ENCODE data around the gene TMEM221. TPM values are rescaled to one million over a fixed set of nuclear protein-coding genes. Genes with fewer than 3 reads are reported as not detected.
A peak's percentile ranks its signal among the peaks of the same experiment; 100 is the strongest.

The TMEM221 gene
- total RNA-seq, 1 donor from 2014 or later: not detected

- DNase-seq (ENCODE audit: low read depth in 2 of 2): peak in 1 of 2 donors; percentile 64
Observed at GRCh38 chr19:17473041-17473440, 24.6 kb upstream of the TMEM221 start.

DNA sequence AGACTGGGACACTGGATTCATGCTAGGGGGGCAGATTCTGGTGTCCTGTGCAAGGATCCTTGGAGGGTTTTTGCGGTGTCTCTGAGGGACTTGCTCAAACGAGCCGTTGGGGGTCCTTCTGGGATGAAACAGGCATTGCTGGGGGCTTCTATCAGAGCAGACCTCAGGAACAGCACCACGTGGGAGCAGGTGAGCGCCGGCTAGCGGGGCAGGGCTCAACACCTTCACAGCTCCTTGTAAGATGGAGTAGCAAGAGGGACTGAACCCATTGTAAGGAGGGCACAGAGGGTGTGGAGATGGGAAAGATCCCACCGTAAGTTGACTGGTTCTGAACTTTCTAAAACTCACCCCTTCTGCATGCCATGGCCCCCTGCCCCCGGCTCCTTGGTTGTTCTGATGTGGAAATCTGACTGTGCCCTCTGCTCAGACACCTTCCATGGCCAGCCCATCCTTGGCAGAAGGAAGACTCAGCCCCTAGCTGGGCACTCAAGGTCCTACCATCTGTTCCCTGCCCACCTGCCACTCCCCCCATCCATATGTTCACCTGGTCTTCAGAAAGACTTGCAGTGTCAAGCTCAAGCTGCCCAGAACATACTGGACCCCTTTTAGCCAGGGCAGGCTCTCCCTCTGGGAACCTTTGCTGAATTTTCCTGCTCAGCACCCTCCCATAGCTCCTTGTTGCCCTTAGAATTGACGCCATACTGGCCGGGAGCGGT lies 23.1 kb upstream of the TMEM221 start:
- no peak for DNase-seq (ENCODE audit: low read depth in 2 of 2)

DNA sequence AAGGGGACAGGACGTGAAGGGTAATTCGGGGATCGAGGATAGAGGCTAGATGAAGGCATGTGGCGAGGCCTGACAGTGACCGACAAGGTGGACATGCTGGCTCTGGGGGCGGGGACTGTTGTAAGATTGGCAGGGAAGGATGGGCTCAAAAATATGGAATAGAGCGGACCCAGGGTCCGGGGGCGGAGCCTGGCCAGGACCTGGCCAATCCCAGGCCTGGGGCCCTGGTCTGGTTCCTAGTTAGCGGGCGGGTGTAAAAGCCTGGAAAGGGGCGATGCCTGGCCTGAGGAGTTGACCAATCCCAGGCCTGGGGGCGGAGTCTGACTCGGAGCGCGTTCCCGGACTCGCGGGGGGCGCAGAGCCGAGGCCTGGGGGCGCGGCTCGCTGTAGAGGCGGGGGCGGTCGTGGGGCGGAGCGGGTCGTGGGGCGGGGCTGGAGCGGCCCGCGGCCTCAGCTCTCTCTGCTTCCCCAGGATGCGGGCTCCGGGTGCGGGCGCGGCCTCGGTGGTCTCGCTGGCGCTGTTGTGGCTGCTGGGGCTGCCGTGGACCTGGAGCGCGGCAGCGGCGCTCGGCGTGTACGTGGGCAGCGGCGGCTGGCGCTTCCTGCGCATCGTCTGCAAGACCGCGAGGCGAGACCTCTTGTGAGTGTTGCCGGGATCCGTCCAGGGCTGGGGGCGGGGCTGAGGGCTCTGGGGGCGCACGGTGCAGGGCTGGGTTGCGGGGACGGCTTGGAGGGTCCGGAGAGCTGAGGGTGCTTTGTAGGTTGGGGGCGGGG lies 21.8 kb upstream of the TMEM221 start, which contains the start of gene SLC27A1:
SLC27A1 (plus strand) TSS at position 457 of the 774 bp plus-strand sequence; CDS start at position 474, 17 bp downstream.
- DNase-seq (ENCODE audit: low read depth in 2 of 2): peak; percentile 97 to 99

DNA sequence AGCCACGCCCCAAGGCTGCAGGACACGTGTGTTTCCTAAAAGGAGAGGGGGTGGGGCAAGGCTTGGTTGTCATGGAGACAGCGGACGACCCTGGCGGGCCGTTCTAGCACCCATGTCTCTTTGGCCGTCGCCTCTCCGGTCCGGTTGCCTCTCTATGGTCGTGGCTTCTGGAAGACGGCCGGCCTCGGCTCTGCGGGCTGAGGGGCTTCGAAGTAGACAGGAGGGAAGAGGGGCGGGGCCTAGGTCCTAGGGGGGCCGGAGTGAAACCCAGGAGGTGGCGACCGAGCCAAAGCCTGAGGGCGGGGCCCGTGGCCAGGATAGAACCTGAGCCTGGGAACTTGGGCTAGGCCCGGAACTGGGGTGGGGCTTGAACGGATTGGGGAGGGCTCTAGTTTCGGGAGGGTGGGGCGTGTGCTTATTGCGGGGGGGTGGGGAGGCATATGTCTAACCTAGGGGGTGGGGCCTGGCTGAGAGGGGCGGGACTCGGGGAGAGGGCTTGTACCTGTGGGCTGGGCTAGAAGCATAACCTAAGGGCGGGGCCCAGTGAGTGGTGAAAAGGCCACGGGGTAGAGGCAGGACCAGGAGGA lies 21.1 kb upstream of the TMEM221 start:
- peak; percentile 85 to 90 for DNase-seq (ENCODE audit: low read depth in 2 of 2)

- DNase-seq (ENCODE audit: low read depth in 2 of 2): no peak
Observed at GRCh38 chr19:17469092-17469480, 20.6 kb upstream of the TMEM221 start.

DNA sequence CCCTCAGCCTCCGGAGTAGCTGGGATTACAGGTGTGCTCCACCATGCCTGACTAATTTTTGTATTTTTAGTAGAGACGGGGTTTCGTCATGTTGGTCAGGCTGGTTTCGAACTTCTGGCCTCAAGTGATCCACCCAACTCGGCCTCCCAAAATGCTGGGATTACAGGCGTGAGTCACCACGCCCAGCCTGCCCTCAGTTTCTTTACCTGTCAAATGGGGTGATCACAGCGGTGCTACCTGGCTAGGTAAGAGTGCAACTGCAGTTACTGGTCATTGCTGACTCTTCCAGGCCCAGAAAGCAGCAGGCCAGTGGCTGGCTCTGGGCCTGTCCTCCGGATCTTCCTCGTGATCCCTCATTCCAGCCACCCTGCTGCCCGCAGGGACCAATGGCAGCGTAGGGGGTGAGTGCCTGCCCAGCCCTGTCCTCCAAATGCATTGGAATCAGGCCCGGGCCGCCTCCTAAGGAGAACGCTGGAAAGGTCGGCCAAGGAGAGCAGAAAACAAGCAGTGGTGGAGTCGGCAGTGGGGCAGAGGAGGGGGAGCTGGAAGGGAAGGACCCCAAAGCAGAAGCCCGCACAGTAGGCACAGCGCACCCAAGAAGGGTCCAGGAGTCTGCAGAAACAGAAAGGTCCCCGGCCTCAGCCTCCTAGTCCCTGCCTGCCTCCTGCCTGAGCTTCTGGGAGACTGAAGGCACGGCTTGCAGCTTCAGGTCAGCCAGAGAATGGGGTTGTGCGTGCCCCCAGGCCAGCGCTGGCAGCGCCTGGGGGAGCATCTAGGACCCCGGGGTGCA lies 20.0 kb upstream of the TMEM221 start:
- no peak for DNase-seq (ENCODE audit: low read depth in 2 of 2)

DNA sequence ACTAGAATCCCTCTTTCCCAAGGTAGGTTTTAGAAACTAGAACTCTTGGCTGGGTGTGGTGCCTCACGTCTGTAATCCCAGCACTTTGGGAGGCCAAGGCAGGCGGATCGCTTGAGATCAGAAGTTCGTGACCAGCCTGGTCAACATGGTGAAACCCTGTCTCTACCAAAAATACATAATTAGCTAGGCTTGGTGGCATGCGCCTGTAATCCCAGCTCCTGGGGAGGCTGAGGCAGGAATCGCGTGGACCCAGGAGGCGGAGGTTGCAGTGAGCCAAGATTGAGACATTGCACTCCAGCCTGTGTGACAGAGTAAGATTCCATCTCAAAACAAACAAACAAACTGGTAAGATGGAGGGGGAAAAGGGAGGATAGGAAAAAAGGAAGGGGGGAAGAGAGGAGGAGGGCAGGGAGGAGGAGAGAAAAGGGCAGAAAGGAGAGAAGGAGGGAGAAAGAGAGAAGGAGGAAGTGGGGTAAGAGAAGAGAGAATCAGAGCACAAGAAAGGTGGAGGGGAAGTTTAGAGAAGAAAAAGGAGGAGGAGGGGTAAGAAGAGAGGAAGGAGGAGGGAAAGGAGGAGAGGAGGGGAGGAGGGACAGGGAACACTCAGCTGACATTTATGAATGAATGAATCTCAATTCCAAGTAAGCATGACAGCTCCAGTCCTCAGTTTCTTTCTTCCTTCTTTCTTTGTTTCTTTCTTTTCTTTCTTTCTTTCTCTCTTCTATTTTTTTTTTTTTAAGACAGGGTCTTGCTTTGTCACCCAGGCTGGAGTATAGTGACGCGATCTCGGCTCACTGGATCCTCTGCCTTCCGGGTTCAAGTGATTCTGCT lies 19.2 kb upstream of the TMEM221 start:
- DNase-seq (ENCODE audit: low read depth in 2 of 2): no peak

- no peak for DNase-seq (ENCODE audit: low read depth in 2 of 2)
Observed at GRCh38 chr19:17466487-17466850, 18.0 kb upstream of the TMEM221 start.

DNA sequence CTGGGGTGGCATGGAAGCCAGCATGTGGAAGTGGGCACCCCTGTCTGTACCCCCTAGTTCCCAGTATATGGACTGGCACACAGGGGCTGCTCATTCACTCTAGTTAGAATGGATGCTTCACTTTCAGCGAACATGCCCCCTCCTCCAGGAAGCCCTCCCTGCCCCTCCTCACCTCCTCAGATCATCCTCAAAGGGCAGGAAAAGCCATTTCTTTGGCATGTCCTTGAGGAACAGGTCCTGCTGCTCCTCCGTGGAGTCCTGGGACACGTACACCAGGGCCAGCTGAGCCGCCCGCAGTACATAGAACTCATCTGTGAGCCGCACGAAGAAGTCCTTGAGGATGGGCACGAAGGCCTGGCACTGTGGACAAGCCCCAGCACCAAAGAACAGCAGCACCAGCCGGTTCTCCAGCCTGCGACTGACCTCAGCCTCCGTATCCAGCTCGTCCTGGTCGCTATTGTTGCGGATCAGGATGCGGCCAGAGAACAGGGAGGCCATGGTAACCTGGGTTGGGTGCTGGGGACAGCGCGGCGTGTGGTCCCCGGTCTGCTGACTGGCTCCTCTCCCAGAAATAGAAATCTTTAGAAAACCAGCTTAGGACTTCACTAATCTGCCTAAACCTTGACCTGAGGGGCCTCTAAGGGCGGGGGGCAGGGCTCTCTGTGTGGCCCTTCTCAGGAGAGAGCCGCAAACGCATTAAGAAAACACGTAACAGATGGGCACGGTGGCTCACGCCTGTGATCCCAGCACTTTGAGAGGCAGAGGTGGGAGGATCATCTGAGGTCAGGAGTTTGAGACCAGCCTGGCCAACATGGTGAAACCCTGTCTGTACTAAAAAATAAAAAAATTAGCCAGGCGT lies 12.1 kb upstream of the TMEM221 start, which contains the start of gene NXNL1:
NXNL1 (minus strand) TSS at position 555 of the 859 bp plus-strand sequence; CDS start at position 498, 57 bp downstream.
- no peak for DNase-seq (ENCODE audit: low read depth in 2 of 2)

DNA sequence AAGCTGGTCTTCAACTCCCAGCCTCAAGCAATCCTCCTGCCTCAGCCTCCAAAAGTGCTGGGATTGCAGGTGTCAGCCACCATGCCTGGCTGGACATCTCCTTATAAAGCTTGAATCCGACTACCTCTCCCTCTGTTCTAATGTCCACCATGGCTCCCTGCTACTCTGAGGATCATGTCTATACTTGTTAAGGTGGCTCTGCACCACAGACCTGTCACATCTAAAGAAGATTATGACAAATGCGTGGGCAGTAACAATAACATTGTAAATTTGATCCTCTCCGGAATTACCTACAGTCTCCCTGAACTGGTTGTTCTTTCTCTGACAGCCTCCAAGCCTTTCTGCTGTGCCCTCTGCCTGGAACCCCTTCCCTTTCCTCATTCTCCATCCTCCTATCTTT lies 10.5 kb upstream of the TMEM221 start:
- no peak for DNase-seq (ENCODE audit: low read depth in 2 of 2)

GRCh38 chr19:17457616-17458015 lies 9.1 kb upstream of the TMEM221 start:
- DNase-seq (ENCODE audit: low read depth in 2 of 2): no peak

- DNase-seq (ENCODE audit: low read depth in 2 of 2): no peak
Observed at GRCh38 chr19:17456127-17456526, 7.7 kb upstream of the TMEM221 start.

DNA sequence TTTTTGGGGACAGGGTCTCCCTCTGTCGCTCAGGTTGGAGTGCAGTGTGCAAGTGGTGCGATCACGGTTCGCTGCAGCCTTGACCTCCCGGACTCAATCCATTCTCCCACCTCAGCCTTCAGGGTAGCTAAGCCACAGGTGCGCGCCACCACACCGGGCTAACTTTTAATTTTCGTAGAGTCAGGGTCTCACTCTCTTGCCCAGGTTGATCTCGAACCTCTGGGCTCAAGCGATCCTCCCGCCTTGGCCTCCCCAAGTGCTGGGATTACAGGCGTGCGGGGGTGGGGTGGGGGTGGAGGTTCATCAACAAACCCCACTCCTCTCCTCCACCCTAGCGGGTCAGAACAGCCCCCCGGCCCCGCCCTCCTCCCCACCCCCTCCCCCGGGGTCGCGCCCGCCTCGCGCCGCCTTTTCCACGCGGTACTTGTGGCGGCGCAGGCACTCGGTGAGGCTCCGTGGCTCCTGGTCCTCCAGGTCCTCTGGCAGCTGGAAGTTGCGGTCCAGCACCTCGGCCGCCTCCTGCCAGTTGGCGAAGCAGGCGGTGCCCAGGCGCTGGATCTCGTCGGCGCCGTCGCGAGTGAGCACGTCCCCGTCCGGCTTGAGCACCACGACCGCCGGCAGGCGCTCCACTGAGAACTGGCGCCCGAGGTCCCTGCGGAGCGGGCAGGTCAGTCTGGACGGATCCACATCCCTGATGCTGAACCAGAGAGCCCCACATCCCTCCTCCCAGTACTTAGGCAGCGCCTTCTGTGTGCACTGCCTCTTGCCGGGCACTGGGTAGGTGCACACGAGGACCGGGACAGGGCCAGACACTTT lies 7.0 kb upstream of the TMEM221 start:
- DNase-seq (ENCODE audit: low read depth in 2 of 2): no peak

DNA sequence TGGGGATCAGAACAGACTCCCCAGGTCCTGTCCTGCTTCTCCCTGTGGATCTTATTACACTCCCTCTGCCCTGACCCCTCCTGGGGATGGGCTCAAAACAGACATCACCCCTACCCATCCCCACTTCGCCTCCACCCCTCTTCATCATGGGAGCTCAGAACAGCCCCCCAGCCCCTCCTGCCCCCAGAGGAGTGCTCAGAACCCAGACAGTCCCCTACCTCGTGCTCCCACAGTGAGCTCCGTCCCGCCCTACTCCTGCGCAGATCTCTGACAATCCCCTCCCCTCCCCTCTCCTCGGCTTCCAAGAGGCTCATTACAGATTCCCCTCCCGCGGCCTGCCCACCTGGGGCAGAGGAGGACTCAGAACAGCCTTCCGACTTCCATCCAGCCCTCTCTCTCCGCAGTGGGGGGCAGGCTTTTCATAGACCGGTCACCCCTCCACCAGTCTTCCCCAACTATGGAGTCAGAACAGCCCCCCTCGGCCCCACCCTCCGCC lies 6.2 kb upstream of the TMEM221 start:
- DNase-seq (ENCODE audit: low read depth in 2 of 2): no peak

DNA sequence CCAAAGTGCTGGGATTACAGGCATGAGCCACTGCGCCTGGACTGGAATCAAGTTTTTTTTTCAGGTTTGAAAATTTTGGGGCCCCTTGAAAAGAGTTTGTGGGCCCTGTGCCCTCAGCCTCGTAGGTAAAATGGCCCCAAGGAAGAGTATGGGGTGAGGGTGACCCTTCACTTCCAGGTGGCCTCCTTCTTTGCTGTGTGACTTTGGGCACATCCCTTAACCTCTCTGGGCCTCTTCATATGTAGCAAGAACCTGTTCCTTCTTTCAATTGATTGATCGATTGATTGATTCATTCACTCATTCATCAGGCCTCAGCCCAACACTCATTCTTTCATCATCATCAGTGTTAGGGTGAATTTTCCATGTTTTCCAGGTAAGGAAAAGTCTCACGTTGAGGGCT lies 3.4 kb upstream of the TMEM221 start:
- no peak for DNase-seq (ENCODE audit: low read depth in 2 of 2)

- DNase-seq (ENCODE audit: low read depth in 2 of 2): no peak
Observed at GRCh38 chr19:17450264-17451075, 2.0 kb upstream of the TMEM221 start.

- DNase-seq (ENCODE audit: low read depth in 2 of 2): no peak
Observed at GRCh38 chr19:17447704-17448130, 751 bp downstream of the TMEM221 start.
